HEK293 (cell line): ENCODE measurements around the gene GID8.

Source experiments
- CTCF ChIA-PET: fragments of 350-600 bp; formaldehyde crosslinking; extraction: SDS; loops from one replicate; lab custom pipeline; 2021; ENCODE audit warnings: antibody characterized with exemption; lab: Yijun Ruan, JAX
- POLR2A ChIA-PET: fragments of 300-600 bp; formaldehyde crosslinking; extraction: SDS; loops from one replicate; lab custom pipeline; 2020; ENCODE audit warnings: antibody characterized with exemption, inconsistent platforms; lab: Yijun Ruan, JAX
- H3K27ac ChIP-seq: fragments of 200-500 bp; sonication (Bioruptor generic); 2 replicates; pipeline ENCODE4 v1.5.1; 2014; ENCODE audit warnings: low read depth, low read length, control low read depth, inconsistent platforms; ENCODE audit errors: extremely low read depth
- H3K36me3 ChIP-seq, 2 experiments: fragments of 200-500 bp in 1 of 2; sonication (Bioruptor generic) in 1 of 2; 1 replicate in 1 of 2; 2 replicates in 1 of 2; pipeline ENCODE4 v1.5.1; 2014 to 2017; ENCODE audit warnings: inconsistent platforms in 2 of 2, low read length in 2 of 2; ENCODE audit not compliant: control insufficient read depth in 2 of 2, insufficient read depth in 1 of 2
- H3K4me1 ChIP-seq: fragments of 200-500 bp; sonication (Bioruptor generic); 2 replicates; pipeline ENCODE4 v1.5.1; 2014; ENCODE audit warnings: mild to moderate bottlenecking, low read length, inconsistent platforms; ENCODE audit not compliant: control insufficient read depth, insufficient read depth
- H3K4me3 ChIP-seq: 2 replicates; pipeline ENCODE4 v1.5.1; 2011; ENCODE audit warnings: low read depth, mild to moderate bottlenecking, control low read depth, low read length, moderate library complexity
- H3K9me3 ChIP-seq: fragments of 200-500 bp; sonication (Bioruptor generic); 2 replicates; pipeline ENCODE4 v1.5.1; 2014; ENCODE audit warnings: low read depth, low read length, inconsistent platforms; ENCODE audit not compliant: control insufficient read depth, insufficient read depth
- EGR2 ChIP-seq: fragments of 450-650 bp; formaldehyde crosslinking; IDR thresholded peaks from 2 replicates; pipeline ENCODE4 v1.5.1; 2016; ENCODE audit warnings: low read depth, missing biosample characterization, missing genetic modification characterization
- FEZF1 ChIP-seq: fragments of 450-650 bp; formaldehyde crosslinking; IDR thresholded peaks from 2 replicates; pipeline ENCODE4 v1.5.1; 2016; ENCODE audit warnings: missing biosample characterization, missing genetic modification characterization
- INSM2 ChIP-seq: fragments of 450-650 bp; formaldehyde crosslinking; IDR thresholded peaks from 2 replicates; pipeline ENCODE4 v1.5.1; 2016; ENCODE audit warnings: missing biosample characterization, missing genetic modification characterization
- MYNN ChIP-seq: fragments of 450-650 bp; formaldehyde crosslinking; IDR thresholded peaks from 2 replicates; pipeline ENCODE4 v1.5.1; 2016; ENCODE audit warnings: missing biosample characterization, missing genetic modification characterization, borderline replicate concordance
- MZF1 ChIP-seq: fragments of 450-650 bp; formaldehyde crosslinking; IDR thresholded peaks from 2 replicates; pipeline ENCODE4 v1.5.1; 2017; ENCODE audit warnings: missing biosample characterization, missing genetic modification characterization, borderline replicate concordance
- REPIN1 ChIP-seq: fragments of 450-650 bp; formaldehyde crosslinking; IDR thresholded peaks from 2 replicates; pipeline ENCODE4 v1.5.1; 2017; ENCODE audit warnings: missing biosample characterization, missing genetic modification characterization, low read depth
- SETDB1 ChIP-seq: IDR thresholded peaks from one replicate; pipeline ENCODE4 v1.6.1; 2017; ENCODE audit warnings: mild to moderate bottlenecking, low read length, moderate library complexity, mixed read lengths; ENCODE audit not compliant: insufficient read length
- TCF7L2 ChIP-seq: IDR thresholded peaks from 2 replicates; pipeline ENCODE4 v1.6.1; 2011; ENCODE audit warnings: low read depth, mild to moderate bottlenecking, inconsistent platforms, low read length, moderate library complexity, borderline replicate concordance
- ZFHX2 ChIP-seq: fragments of 450-650 bp; formaldehyde crosslinking; conservative IDR thresholded peaks from 2 replicates; pipeline ENCODE4 v1.5.1; 2016; ENCODE audit warnings: missing biosample characterization, missing genetic modification characterization
- ZFP3 ChIP-seq: fragments of 450-650 bp; formaldehyde crosslinking; IDR thresholded peaks from 2 replicates; pipeline ENCODE4 v1.5.1; 2016; ENCODE audit warnings: low read depth, missing biosample characterization, missing genetic modification characterization
- ZNF138 ChIP-seq: fragments of 450-650 bp; formaldehyde crosslinking; IDR thresholded peaks from 2 replicates; pipeline ENCODE4 v1.5.1; 2016; ENCODE audit warnings: missing biosample characterization, missing genetic modification characterization, borderline replicate concordance
- ZNF274 ChIP-seq, 2 experiments: fragments of 200-500 bp in 1 of 2; fragments of 450-650 bp in 1 of 2; sonication (Bioruptor generic) in 1 of 2; formaldehyde crosslinking in 1 of 2; IDR thresholded peaks; 2 replicates each; pipeline versions ENCODE4 v1.5.1 to v1.6.1; 2014 to 2016; ENCODE audit warnings: borderline replicate concordance in 1 of 2, inconsistent platforms in 1 of 2, low read length in 1 of 2, missing biosample characterization in 1 of 2, missing genetic modification characterization in 1 of 2
- ZNF341 ChIP-seq: fragments of 450-650 bp; formaldehyde crosslinking; IDR thresholded peaks from 2 replicates; pipeline ENCODE4; 2016; ENCODE audit warnings: low read depth, missing biosample characterization, missing genetic modification characterization
- ZNF449 ChIP-seq: fragments of 450-650 bp; formaldehyde crosslinking; IDR thresholded peaks from 2 replicates; pipeline ENCODE4 v1.5.1; 2017; ENCODE audit warnings: missing biosample characterization, mild to moderate bottlenecking, missing genetic modification characterization, moderate library complexity
- ZNF561 ChIP-seq: fragments of 450-650 bp; IDR thresholded peaks from 2 replicates; pipeline ENCODE4 v1.5.1; 2018; ENCODE audit warnings: missing biosample characterization, missing genetic modification characterization, borderline replicate concordance
- ZNF664 ChIP-seq: fragments of 450-650 bp; formaldehyde crosslinking; IDR thresholded peaks from 2 replicates; pipeline ENCODE4 v1.5.1; 2016; ENCODE audit warnings: missing biosample characterization, missing genetic modification characterization
- ZNF701 ChIP-seq: fragments of 450-650 bp; formaldehyde crosslinking; IDR thresholded peaks from 2 replicates; pipeline ENCODE4 v1.5.1; 2016; ENCODE audit warnings: missing biosample characterization, missing genetic modification characterization
- ZNF843 ChIP-seq: fragments of 450-650 bp; formaldehyde crosslinking; IDR thresholded peaks from 2 replicates; pipeline ENCODE4 v1.5.1; 2016; ENCODE audit warnings: missing biosample characterization, missing genetic modification characterization
- ZSCAN23 ChIP-seq: fragments of 450-650 bp; formaldehyde crosslinking; IDR thresholded peaks from 2 replicates; pipeline ENCODE4 v1.5.1; 2016; ENCODE audit warnings: missing biosample characterization, missing genetic modification characterization
- TF ChIP-seq, protein P1 (sequence below): fragments of 450-650 bp; formaldehyde crosslinking; IDR thresholded peaks from 2 replicates; pipeline ENCODE4 v1.5.1; 2016; ENCODE audit warnings: missing biosample characterization, missing genetic modification characterization
- TF ChIP-seq, protein P2 (sequence below): fragments of 450-650 bp; formaldehyde crosslinking; IDR thresholded peaks from 2 replicates; pipeline ENCODE4 v1.5.1; 2016; ENCODE audit warnings: missing biosample characterization, missing genetic modification characterization, borderline replicate concordance
- TF ChIP-seq, protein P3 (sequence below): fragments of 450-650 bp; formaldehyde crosslinking; optimal IDR thresholded peaks from 2 replicates; pipeline ENCODE3; 2016; ENCODE audit warnings: missing biosample characterization, mild to moderate bottlenecking, missing genetic modification characterization

GID8 gene

DNA sequence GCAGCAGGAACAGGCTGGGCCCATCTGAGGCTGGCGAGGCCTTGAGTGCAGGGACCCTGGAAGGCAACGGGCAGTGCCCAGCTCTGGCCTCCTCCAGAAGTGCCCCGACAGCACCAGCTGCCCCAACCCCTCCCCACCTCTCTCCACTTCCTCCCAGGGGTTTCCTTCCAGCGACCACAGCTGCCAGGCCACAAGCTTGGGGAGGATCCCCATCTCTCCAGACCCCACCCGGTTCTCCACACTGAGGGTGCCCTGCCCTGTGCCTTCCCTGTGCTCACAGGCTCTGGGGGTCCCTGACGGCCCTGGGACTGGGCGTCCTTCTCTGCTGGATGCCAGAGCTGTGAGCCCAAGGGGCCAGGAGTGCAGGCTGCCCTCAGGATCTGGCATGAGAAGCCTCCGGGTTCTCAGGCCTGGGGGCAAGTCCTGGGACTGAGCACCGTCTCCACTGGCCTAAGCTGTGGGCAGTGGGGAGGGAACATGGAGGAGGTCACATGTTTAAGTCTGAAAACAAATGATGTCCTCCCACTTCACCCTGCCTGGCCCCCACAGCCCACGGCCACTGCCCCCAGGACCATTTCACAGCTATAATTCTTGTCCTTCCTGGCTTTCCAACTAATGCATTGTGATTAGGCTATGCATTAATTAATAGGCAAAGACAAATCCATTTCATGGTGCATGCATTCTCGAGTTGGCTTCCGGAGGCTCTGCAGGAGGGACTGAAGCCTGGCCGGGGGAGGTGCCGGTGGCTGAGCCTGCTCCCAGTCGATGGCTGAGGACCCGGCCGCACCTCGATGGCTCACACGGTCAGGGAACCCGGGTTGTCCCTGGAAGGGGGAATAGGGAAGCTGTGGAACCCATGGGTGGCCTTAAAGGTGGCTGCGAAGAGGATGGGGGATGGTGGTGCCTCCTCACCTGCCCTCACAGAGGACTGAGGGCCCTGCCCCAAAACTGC, 44.5 kb downstream of the GID8 start (continued):
- TF ChIP-seq MZF1 (tag by site-specific recombination): no peak
- peak; percentile 84 for TF ChIP-seq ZFHX2 (tag by site-specific recombination)
- peak; percentile 85 for TF ChIP-seq EGR2
- TF ChIP-seq ZNF274 (IDR thresholded peaks at IDR 0.05; ENCODE audit: low read length): no peak
- TF ChIP-seq ZNF274 (tag by site-specific recombination; IDR thresholded peaks at IDR 0.05; ENCODE audit: borderline replicate concordance): no peak
- no peak for TF ChIP-seq ZNF341 (tag by site-specific recombination)
- no peak for TF ChIP-seq ZSCAN23
- TF ChIP-seq, protein P1, sequence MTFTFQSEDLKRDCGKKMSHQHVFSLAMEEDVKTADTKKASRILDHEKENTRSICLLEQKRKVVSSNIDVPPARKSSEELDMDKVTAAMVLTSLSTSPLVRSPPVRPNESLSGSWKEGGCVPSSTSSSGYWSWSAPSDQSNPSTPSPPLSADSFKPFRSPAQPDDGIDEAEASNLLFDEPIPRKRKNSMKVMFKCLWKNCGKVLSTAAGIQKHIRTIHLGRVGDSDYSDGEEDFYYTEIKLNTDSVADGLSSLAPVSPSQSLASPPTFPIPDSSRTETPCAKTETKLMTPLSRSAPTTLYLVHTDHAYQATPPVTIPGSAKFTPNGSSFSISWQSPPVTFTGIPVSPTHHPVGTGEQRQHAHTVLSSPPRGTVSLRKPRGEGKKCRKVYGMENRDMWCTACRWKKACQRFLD (tag by site-specific recombination): no peak
- TF ChIP-seq ZNF664: no peak
- TF ChIP-seq ZNF449 (tag by site-specific recombination): no peak

DNA sequence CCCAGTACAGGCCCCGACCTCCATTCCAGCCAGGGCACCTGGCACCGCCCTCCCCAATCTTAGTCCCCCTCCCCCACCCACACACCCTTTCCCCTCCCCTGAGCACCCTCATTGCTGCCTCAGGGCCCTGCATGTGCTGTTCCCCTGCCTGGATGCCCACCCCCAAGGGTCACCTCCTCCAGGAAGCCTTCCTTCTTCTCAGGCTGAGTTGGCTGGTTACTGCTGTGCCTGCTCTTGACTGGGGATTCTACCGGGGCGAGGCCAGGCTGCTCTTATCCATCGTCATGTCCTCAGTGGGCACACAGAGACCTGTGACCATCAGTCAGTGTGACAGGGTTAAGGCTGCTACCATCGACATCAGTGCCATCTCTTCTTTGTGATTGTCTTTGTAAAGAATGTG, 45.3 kb downstream of the GID8 start:
- CTCF ChIA-PET: interaction anchor here (0.6 to 1.0 kb wide), 3 partner anchors 11 to 483 kb away, joined by 3 to 5 read pairs (median 4); no protein-coding TSS in a partner anchor
- Histone ChIP-seq H3K4me3 (no peak overlapping the region), H3K4me1 (no peaks in the 10 kb centered on the region), H3K9me3 (no peaks in the 10 kb centered on the region), H3K36me3 (no peaks in the 10 kb centered on the region), H3K27ac (no peak overlapping the region)
- POLR2A ChIA-PET: no interaction called here
- TF ChIP-seq REPIN1 (no peak), TCF7L2 (no peak), ZNF843 (tag by site-specific recombination) (no peak), MYNN (tag by site-specific recombination) (no peak), ZNF138 (no peak), FEZF1 (no peak), SETDB1 (no peak), ZFP3 (tag by site-specific recombination) (no peak), ZNF561 (tag by site-specific recombination) (no peak), ZNF701 (no peak), INSM2 (tag by site-specific recombination) (no peak)
- TF ChIP-seq, protein P2, sequence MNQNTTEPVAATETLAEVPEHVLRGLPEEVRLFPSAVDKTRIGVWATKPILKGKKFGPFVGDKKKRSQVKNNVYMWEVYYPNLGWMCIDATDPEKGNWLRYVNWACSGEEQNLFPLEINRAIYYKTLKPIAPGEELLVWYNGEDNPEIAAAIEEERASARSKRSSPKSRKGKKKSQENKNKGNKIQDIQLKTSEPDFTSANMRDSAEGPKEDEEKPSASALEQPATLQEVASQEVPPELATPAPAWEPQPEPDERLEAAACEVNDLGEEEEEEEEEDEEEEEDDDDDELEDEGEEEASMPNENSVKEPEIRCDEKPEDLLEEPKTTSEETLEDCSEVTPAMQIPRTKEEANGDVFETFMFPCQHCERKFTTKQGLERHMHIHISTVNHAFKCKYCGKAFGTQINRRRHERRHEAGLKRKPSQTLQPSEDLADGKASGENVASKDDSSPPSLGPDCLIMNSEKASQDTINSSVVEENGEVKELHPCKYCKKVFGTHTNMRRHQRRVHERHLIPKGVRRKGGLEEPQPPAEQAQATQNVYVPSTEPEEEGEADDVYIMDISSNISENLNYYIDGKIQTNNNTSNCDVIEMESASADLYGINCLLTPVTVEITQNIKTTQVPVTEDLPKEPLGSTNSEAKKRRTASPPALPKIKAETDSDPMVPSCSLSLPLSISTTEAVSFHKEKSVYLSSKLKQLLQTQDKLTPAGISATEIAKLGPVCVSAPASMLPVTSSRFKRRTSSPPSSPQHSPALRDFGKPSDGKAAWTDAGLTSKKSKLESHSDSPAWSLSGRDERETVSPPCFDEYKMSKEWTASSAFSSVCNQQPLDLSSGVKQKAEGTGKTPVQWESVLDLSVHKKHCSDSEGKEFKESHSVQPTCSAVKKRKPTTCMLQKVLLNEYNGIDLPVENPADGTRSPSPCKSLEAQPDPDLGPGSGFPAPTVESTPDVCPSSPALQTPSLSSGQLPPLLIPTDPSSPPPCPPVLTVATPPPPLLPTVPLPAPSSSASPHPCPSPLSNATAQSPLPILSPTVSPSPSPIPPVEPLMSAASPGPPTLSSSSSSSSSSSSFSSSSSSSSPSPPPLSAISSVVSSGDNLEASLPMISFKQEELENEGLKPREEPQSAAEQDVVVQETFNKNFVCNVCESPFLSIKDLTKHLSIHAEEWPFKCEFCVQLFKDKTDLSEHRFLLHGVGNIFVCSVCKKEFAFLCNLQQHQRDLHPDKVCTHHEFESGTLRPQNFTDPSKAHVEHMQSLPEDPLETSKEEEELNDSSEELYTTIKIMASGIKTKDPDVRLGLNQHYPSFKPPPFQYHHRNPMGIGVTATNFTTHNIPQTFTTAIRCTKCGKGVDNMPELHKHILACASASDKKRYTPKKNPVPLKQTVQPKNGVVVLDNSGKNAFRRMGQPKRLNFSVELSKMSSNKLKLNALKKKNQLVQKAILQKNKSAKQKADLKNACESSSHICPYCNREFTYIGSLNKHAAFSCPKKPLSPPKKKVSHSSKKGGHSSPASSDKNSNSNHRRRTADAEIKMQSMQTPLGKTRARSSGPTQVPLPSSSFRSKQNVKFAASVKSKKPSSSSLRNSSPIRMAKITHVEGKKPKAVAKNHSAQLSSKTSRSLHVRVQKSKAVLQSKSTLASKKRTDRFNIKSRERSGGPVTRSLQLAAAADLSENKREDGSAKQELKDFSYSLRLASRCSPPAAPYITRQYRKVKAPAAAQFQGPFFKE: no peak
- TF ChIP-seq, protein P3, sequence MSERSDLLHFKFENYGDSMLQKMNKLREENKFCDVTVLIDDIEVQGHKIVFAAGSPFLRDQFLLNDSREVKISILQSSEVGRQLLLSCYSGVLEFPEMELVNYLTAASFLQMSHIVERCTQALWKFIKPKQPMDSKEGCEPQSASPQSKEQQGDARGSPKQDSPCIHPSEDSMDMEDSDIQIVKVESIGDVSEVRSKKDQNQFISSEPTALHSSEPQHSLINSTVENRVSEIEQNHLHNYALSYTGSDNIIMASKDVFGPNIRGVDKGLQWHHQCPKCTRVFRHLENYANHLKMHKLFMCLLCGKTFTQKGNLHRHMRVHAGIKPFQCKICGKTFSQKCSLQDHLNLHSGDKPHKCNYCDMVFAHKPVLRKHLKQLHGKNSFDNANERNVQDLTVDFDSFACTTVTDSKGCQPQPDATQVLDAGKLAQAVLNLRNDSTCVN (tag by site-specific recombination): no peak
